Stimulated activated CD4-positive, alpha-beta T cell treated with anti-CD3 and anti-CD28 coated beads, Interleukin-12 subunit alpha, Interleukin-12 subunit beta, amount 100 ng/mL, for 24 hours (primary cell): ENCODE data around the gene GOLGA6L24.
A peak's percentile ranks its signal among the peaks of the same experiment; 100 is the strongest.
"Not testable (repeated sequence)": the region's sequence is repeated elsewhere in the genome, so short reads cannot be mapped to it uniquely, and the experiment has no call there.

Experiments used
- DNase-seq, 2 experiments: peaks; one replicate each; pipeline ENCODE4 v3.0.0-alpha.2; 2020; ENCODE audit warnings: low read depth in 2 of 2

GOLGA6L24 gene

DNA sequence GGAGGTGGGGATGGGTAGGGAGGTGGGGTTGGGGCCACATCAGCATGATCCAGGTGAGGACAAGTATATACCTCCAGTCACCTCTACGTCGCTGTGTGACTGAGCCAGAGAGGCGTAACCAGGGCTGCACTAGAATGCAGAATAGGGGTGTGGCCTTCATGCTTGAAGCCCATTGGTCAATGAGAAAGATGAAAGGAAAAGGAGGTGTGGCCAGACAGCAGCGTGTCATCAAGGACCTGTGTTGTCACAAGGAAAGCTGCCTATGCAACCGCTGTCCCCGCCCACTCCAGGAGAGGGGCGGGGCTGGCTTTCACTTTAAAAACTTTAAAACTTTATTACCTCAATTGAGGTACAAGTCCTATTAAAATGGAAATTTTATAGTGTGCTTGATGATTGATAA lies at the start of gene GOLGA6L24:
Gene GOLGA6L24 (minus strand): TSS at position 101 of the 400 bp plus-strand sequence. CDS start 61 bp downstream, at position 40.
- DNase-seq: not testable (repeated sequence)

DNA sequence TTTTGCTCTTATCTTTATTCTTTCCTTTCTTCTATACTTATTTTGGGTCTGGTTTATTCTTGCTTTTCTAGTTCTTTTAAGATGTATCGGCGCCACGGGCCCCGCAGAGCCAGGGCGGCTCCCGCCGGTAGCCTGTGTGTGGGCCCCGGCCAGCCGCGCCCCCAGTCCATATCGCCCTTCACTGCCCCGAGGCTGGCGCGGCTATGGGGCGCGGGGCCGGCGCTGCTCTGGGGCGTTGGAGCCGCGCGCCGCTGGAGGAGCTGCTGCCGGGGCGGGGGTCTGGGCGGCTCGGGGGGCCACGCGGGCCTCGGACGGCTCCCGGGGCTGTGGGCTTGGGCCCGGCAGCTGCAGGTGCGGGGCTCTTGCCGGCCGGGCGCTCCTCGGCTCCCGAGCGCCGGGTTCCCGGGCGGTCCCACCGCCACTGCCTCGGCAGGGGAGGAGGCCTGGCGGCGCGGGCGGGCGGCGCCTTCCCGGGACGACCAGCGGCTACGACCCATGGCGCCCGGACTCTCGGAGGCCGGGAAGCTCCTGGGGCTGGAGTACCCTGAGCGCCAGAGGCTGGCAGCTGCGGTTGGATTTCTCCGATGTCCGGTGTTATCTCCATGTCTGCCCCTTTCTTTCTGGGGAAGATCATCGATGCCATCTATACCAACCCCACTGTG lies 45.0 kb upstream of the GOLGA6L24 start:
- DNase-seq: not testable (repeated sequence)

GRCh38 chr15:28396022-28396421 lies 38.1 kb upstream of the GOLGA6L24 start:
- DNase-seq: not testable (repeated sequence)

DNA sequence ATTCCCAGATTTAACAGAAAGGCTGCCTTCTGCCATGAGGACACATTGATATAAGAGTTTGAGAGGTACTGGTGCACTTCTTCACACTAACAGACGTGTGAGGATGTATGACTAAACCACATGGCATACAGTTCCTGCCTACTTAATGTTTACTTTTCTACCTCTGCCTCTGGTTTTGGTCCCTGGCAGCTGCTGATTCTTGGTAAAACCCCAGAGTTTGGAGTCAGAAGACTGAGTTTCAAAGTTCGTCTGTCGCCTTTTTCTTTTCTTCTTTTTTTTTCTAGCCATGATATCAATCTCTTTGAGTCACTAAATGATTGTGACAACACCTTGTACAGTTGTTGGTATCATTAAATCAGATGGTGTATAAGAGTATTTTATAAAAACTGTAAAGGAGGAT lies 22.2 kb upstream of the GOLGA6L24 start:
- DNase-seq: not testable (repeated sequence)

- not testable (repeated sequence) for DNase-seq
Measured at GRCh38 chr15:28378364-28378763, 20.5 kb upstream of the GOLGA6L24 start, which contains the start of gene GOLGA8F. Gene GOLGA8F (plus strand): TSS chr15:28378664. CDS start chr15:28378762, 98 bp downstream.

DNA sequence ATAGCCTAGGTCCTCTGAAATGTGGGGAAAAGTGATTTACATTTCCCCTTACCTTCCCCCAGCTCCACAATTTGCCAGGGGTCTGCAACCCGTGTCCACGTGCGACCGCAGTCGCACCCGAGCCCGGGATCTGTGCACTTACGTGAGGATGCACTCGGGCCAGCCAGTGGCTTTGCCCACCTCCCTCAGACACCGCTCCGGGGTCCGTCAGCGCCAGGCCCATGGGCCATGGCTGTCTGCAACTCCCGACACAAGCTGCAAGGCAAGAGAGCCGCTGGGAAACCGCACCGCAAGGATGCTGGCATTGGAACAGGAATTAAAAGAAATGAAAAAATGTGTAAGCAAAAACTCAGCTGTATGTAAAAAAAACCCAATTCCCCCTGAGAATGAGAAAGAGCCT lies 7.6 kb upstream of the GOLGA6L24 start:
- not testable (repeated sequence) for DNase-seq

GRCh38 chr15:28322129-28322588 lies 35.7 kb downstream of the GOLGA6L24 start, which contains the start of gene HERC2:
Gene HERC2 (minus strand): TSS chr15:28322179. CDS start chr15:28321433, 746 bp downstream.
- not testable (repeated sequence) for DNase-seq

GRCh38 chr15:28321358-28322078 lies 36.4 kb downstream of the GOLGA6L24 start:
- peak in 1 of 2 experiments; percentile 2 for DNase-seq

DNA sequence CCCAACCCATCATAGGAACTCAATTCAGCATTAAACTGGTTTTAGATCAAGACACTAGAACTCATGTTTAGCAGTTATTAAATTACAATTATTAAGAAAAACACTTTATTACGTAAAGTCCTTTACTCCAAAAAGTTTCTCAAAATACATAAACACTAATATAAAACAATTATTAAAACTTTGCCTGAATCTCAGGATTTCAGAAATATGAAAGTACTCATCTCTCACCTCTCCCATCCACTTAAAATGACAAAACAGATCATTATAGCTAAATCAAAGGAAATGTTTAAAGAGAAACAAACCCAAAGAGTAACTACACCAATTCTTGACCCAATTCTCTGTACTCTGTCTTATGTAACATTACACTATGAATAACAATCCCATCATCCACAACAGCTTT lies 38.2 kb downstream of the GOLGA6L24 start:
- not testable (repeated sequence) for DNase-seq

GRCh38 chr15:28318828-28319227 lies 39.1 kb downstream of the GOLGA6L24 start:
- DNase-seq: not testable (repeated sequence)

GRCh38 chr15:28318122-28318521 lies 39.8 kb downstream of the GOLGA6L24 start:
- not testable (repeated sequence) for DNase-seq

GRCh38 chr15:28316958-28317357 lies 40.9 kb downstream of the GOLGA6L24 start:
- DNase-seq: not testable (repeated sequence)

- not testable (repeated sequence) for DNase-seq
Measured at GRCh38 chr15:28310454-28310853, 47.4 kb downstream of the GOLGA6L24 start.

GRCh38 chr15:28308718-28309117 lies 49.2 kb downstream of the GOLGA6L24 start:
- not testable (repeated sequence) for DNase-seq
